ENCODE measurements around the gene CLSTN2. TPM values are rescaled to one million over a fixed set of nuclear protein-coding genes. Genes with fewer than 3 reads are reported as not detected.

Gene CLSTN2
- polyA plus RNA-seq, 4 donors, result 0.92 to 2.0 (median 1.5) TPM

- no peak for DNase-seq (ENCODE audit: low read depth in 4 of 4, low spot score in 2 of 4)
Measured at GRCh38 chr3:140143367-140144069, 208.5 kb downstream of the CLSTN2 start.

- no peak for DNase-seq (ENCODE audit: low read depth in 4 of 4, low spot score in 2 of 4)
Measured at GRCh38 chr3:140145528-140145927, 210.5 kb downstream of the CLSTN2 start.

DNA sequence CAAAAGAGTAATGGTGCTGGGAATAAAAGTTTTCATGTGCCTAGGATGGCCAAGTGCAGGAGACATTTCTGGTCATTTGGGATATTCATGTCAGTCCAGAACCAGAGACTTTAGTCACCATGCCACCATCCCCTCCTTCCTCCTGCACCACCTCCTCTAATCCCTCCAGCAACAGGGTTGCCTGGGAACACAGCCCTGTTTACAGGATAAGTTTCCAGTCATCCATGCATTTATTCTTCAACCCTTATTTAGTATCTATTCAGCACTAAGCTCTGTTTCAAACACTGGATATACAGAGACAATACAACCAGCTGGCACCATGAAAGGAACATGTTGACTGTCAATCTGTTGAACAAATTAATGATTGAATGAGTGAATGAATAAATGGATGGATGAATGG is 211.7 kb downstream of the CLSTN2 start:
- no peak for DNase-seq (ENCODE audit: low read depth in 4 of 4, low spot score in 2 of 4)

- DNase-seq (ENCODE audit: low read depth in 4 of 4, low spot score in 2 of 4), result no peak
Measured at GRCh38 chr3:140147965-140148490, 213.0 kb downstream of the CLSTN2 start.

GRCh38 chr3:140148824-140149390 is 213.9 kb downstream of the CLSTN2 start:
- DNase-seq (ENCODE audit: low read depth in 4 of 4, low spot score in 2 of 4), result no peak

DNA sequence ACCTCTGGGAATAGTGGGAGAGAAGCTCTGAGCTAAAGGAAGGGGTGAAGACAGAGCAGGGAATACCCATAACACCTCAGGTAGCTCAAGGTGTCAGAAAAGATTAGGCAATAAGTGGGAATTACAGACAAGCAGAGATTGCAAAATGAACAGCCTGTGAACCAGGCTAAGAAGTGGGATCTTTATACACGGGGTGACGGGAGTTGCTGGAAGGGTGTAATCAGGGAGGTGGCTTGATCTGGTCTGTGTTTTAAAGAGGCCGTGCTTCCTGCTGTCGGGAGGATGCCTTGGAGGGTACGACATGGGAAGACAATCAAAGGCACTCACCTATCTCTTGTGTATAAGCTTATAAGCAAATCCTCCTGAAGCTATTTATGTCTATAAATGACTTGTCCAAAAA is 216.3 kb downstream of the CLSTN2 start:
- DNase-seq (ENCODE audit: low read depth in 4 of 4, low spot score in 2 of 4), result no peak

GRCh38 chr3:140152851-140153639 is 218.1 kb downstream of the CLSTN2 start:
- no peak for DNase-seq (ENCODE audit: low read depth in 4 of 4, low spot score in 2 of 4)

GRCh38 chr3:140153736-140154135 is 218.8 kb downstream of the CLSTN2 start:
- DNase-seq (ENCODE audit: low read depth in 4 of 4, low spot score in 2 of 4), result no peak

- no peak for DNase-seq (ENCODE audit: low read depth in 4 of 4, low spot score in 2 of 4)
Measured at GRCh38 chr3:140157161-140157560, 222.2 kb downstream of the CLSTN2 start.

DNA sequence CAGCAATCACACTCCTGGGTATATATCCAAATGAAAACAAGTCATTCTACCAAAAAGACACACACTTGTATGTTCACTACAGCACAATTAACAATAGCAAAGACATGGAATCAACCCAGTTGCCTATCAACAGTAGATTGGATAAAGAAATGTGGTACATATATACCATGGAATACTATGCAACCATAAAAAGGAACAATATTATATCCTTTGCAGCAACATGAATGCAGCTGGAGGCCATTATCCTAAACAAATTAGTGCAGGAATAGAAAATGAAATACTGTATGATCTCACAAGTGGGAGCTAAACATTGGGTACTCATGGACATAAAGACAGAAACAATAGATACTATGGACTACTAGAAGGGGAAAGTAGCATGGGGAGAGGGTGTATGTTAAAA is 224.7 kb downstream of the CLSTN2 start:
- no peak for DNase-seq (ENCODE audit: low read depth in 4 of 4, low spot score in 2 of 4)

DNA sequence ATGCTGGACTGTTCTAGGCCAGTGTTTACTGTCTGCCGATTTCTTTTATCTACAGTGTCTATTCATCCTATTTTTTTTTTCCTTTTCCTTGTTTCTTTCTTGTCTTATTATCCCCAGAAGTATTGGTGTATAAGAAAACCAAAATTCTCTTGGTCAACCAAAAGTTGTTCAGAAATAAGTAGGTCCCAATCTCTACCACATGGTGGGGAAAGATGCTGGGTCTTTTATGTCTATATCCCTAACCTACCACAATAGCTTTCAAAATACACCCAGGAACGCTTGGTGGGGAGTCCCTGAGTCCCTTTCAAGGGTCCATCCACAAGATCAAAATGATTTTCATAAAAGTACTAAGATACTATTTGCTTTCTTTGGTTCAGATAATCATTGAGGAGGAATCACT is 225.6 kb downstream of the CLSTN2 start:
- no peak for DNase-seq (ENCODE audit: low read depth in 4 of 4, low spot score in 2 of 4)

DNA sequence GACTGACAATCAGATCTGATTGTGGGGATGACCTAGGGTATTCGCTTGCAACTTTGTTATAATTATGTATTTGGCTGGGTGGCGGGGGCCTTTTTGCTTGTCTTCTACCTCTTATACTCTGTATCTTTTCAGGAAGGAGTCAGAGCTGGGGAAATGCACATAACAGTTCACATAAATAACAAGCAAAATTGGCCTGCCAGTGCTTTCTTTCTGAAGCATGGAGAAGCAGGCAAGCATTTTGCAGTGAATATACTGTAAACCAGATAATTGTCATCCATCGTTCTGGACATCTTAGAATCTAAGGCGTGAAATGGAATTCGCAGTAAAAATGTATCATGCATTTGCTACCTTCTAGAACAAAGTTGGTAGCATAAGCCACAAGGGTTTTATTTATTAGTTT is 227.6 kb downstream of the CLSTN2 start:
- DNase-seq (ENCODE audit: low read depth in 4 of 4, low spot score in 2 of 4), result no peak

DNA sequence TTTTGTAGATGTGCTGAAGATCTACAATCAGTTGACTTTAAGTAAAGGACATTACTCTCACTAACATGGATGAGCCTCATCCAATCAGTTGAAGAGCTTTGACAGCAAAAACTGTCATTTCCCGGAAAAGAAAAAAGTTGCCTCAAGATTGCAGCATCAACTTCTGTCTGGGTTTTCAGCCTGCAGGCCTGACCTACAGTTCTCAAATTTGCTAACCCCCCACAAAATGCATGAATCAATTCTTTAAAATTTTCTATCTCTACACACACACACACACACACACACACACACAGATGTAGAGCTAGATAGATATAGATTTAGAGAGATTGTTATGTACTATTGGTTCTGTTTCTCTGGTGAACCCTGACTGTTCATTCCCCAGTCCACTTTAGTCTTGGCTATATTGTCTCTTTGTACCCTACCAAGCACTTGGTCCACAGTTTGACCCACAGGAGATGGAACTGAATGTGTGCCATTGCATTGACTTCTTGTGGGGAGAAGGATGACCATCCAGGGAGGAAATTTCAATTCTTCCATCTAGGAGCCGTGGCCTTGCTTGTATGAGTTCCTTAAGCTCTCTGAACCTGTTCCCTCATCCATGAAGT is 228.3 kb downstream of the CLSTN2 start:
- DNase-seq (ENCODE audit: low read depth in 4 of 4, low spot score in 2 of 4), result no peak

DNA sequence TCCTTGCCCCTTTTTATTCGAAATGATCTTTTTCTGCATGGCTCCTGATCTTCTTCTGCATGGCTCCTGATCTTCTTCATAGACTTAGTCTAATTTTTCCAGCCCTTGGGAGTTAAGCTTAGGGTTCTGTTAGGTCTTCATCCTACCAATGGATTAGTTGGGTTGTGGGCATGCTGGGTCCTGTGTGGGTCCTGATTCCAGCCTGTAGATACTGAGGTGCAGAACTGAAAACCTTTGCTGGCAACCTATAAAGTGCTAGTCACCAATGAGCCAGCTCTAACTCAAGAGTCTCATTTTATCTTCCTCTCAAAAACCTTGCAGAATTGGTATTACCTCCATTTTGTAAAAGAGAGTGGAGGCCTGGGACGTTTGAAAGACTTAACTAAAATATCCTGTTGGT is 229.2 kb downstream of the CLSTN2 start:
- no peak for DNase-seq (ENCODE audit: low read depth in 4 of 4, low spot score in 2 of 4)

DNA sequence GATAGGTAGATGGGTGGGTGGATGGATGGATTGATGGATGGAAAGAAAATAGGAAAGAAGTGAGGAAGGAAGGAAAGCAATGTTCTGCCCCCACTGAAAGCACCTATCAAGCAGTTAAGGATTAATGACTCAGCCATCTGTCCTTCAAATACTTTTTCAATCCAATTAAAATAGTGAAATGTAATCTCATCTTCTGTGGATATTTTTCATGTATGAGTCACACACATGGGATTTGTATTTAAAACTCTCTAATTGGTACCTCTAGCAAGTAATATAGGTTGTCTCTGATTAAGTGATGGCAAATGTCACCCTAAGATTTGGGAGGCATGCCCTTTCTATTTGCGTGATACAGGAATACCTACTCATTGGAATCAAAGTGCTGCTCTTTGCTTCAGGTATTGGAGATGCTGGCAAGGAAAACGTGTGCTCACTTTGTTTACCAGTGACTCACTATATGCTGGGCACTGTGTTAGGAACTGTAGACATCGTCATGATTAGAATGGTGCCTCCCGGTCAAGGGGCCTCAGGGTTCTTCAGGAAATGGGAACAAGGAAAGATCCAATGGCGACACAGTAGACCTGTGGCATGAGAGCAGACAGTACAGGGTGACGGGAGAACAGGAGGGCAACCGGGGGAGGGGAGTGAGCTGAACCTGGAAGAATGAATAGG is 230.1 kb downstream of the CLSTN2 start:
- no peak for DNase-seq (ENCODE audit: low read depth in 4 of 4, low spot score in 2 of 4)

GRCh38 chr3:140165781-140166180 is 230.8 kb downstream of the CLSTN2 start:
- DNase-seq (ENCODE audit: low read depth in 4 of 4, low spot score in 2 of 4), result no peak

DNA sequence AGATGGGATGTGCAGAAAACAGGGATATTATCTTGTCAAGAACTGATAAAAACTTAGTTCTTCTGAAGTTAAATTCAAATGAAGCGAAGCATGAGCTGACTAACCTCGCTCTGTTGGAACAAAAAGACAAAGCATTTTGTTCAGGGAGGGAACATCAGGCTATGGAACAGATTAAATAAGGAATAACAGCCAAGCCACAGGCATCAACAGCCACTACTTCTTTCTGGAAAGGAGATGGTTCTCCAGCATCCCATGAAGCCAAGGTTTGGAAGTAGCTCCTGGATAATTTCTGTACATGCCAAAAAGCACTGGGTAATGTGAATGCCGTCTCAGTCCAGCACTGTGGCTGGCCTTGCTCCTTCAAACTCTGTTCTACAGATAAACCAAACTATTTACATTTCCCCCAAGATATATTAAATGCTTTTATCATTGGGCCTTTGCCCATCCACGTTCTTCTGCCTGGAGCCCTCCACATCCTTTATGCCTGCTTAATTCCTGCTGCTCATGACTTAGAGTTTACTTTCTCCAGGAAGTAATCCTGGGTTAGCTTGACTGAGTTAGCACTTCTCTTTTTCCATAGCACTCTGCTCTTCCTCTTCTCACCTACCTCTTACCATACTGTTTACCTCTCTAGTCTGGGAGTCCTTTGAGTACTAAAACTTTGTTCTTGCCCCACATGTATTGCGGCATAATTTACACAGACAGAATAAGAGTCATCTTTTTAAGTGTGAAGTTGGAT is 232.0 kb downstream of the CLSTN2 start:
- no peak for DNase-seq (ENCODE audit: low read depth in 4 of 4, low spot score in 2 of 4)

DNA sequence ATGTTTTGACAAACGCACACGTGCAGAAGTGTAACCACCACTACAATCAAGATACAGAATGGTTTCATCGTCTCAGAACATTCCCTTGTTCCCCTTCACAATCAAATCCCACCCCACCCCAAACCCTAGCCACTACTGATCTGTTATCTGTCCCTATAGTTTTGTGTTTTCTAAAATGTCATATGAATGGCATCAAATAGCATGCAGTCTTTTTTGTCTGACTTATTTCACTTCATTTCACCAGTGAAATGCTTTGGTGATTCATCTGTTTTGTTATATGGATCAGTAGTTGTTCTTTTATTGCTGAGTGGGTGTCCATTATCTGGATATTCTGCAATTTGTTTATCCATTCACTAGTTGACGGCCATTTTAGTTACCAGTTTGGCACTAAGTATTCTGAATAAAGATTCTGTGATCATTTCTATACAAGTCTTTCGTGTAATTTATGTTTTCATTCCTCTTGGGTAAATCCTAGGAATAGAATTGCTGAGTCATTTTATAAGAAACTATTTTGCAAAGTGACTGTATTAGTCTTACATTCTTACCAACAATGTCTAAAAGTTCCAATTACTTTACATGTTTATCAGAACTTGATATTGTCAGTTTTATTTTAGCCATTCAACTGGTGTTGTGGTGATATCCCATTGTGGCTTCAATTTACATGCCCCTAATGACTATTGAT is 232.8 kb downstream of the CLSTN2 start:
- DNase-seq (ENCODE audit: low read depth in 4 of 4, low spot score in 2 of 4), result no peak

DNA sequence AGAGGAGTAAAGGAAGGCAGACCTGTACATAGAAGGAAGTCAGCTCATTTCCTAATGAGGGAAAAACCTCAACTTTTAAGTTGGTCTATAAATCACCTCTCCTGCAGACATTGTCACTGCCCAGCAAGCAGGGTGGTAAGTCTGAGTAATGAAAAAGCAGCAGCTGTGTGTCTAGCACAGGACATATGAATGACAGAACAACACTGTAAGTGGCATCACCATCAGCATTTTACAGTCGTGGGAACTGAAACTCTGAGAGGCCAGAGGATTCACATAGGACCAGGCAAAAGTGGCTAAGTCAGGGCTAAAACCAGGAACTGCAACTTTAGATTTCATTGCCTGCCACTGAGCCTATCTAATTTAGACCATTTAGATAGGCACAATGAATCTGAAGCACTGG is 235.6 kb downstream of the CLSTN2 start:
- no peak for DNase-seq (ENCODE audit: low read depth in 4 of 4, low spot score in 2 of 4)

Data from left renal cortex interstitium (tissue), 4 donors.